Measurements from ENCODE around the gene SRR. TPM values are rescaled to one million over a fixed set of nuclear protein-coding genes. Genes with fewer than 3 reads are reported as not detected.

The SRR gene
- total and polyA plus RNA-seq, 9 of the 15 experiments (the other 6 are each of a cell fraction or from before 2014, with no cell fraction given), result 5.0 to 19.4 (median 7.9) TPM

DNA sequence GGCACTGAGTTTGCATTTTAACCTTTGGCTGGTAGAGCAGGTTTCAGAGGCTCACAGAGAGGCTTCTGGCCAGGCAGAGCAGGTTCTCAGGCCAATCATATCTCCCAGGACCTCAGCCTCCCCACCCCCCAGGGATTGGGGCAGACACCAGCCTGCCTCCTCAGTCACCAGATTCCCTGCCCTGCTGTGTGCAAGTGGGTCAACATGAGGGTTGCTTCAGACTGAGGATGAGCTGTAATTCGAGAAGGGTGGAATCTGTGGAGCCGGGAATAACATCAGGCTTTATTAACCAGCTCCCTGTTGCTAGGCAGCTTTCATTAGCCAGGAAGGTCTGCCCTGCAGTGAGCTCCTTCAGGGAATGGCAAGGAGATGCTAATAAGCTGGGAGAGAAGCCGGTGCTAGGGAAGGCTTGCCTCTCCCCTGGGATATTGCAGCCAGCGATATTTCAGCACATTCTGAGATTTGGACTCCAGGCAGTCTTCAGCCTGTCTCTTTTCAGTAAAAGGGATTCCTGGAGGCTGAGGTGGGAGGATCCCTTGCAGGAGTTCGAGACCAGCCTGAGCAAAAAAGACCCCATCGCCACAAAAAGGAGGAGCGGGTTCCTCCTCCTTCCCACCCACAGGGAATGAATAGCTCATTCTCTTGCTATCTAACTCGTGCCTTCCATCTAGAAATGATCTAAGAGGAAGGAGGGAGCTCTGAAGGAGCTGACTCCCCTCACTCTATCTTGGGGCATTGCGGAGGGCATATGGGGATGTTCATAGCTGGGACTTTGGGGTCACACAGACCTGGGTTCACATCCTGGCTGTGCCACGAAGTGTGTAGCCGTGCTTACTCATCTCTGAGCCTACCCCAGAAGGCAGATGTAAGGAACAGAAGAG, 44.3 kb downstream of the SRR start:
- Histone ChIP-seq H3K36me3 (ENCODE audit: control insufficient read depth, insufficient read depth, low read length) (peaks cover 4% of the 10 kb centered on the region; the same call in 1 of the 3 replicates), H3K9me3 (replicated peaks; ENCODE audit: control insufficient read depth, insufficient read depth, low read depth, low read length) (no peaks in the 10 kb centered on the region), H3K27ac (ENCODE audit: extremely low read depth, low read depth, low read length) (no peak overlapping the region), H3K27me3 (ENCODE audit: control insufficient read depth in 2 of 2, insufficient read depth in 2 of 2, low read length in 2 of 2) (no peaks in the 10 kb centered on the region), H3K79me2 (ENCODE audit: control insufficient read depth, insufficient read depth, low read length) (no peaks in the 10 kb centered on the region), H3K9ac (ENCODE audit: insufficient read depth in 1 of 2, low read depth in 2 of 2, low read length in 2 of 2) (no peak overlapping the region), H3K4me3 (no peak overlapping the region), H4K20me1 (replicated peaks; ENCODE audit: control insufficient read depth, insufficient read depth, low read length) (no peaks in the 10 kb centered on the region), H3K4me2 (ENCODE audit: insufficient read depth, low read length) (no peak overlapping the region), H3K9me1 (ENCODE audit: control insufficient read depth, insufficient read depth, low read length) (no peaks in the 10 kb centered on the region), H3K4me1 (replicated peaks in 1 of 2; ENCODE audit: control insufficient read depth in 2 of 2, insufficient read depth in 2 of 2, low read length in 2 of 2) (peaks cover 4 to 7% of the 10 kb centered on the region in 2 experiments; a peak in 4 of 5 replicates), H2AFZ (ENCODE audit: low read depth, low read length) (no peak overlapping the region)
- DNase-seq (ENCODE audit: extremely low read depth in 1 of 4, low spot score in 3 of 4) (no peak), ATAC-seq (no peak), FAIRE-seq (no peak)
- ChIA-PET POLR2A (interaction anchor here (1.3 kb wide), 1 partner anchor 10 kb away, joined by 3 read pairs; no protein-coding TSS in a partner anchor), CTCF (ENCODE audit: low intra/inter-chr PET ratio) (no interaction called here)
- in situ Hi-C loops (cut with MboI), result no loop called here
- 56% methylated on average over 7 of the region's 11 CpGs for WGBS (ENCODE audit: insufficient coverage, low coverage, missing lambda C conversion rate)
- BruUV-seq (replicated peaks), result no TSS peak
- no peak for TF ChIP-seq CEBPB (tag; IDR thresholded peaks at IDR 0.05)
- TF ChIP-seq PCBP2 (IDR thresholded peaks at IDR 0.05; ENCODE audit: low read depth, low read length, poor library complexity, severe bottlenecking), result no peak
- TF ChIP-seq XRCC4 (IDR thresholded peaks at IDR 0.05; ENCODE audit: extremely low read depth, insufficient read depth, insufficient read length), result no peak
- TF ChIP-seq ZNF134 (CRISPR knock-in tag; conservative IDR thresholded peaks at IDR 0.05), result no peak
- TF ChIP-seq FUS (optimal IDR thresholded peaks at IDR 0.05; ENCODE audit: low read depth, low read length), result no peak
- TF ChIP-seq EGR1 (conservative IDR thresholded peaks at IDR 0.05), result no peak
- intact Hi-C loops (cut with micrococcal nuclease), result no loop called here
